MM.1S (cell line): ENCODE results near the gene PHF24.

Experiments used
- DNase-seq: peaks from one replicate; pipeline ENCODE4 v3.0.0-alpha.2; 2015
- H2AFZ ChIP-seq: fragments of 300-600 bp; sonication (generic); 2 replicates; pipeline ENCODE4 v1.6.0; 2016; ENCODE audit warnings: antibody characterized with exemption, low read length
- H3F3A ChIP-seq: fragments of 300-600 bp; sonication (generic); 2 replicates; pipeline ENCODE4 v1.6.1; 2016; ENCODE audit warnings: mild to moderate bottlenecking, antibody characterized with exemption, low read length, moderate library complexity, mixed read lengths; ENCODE audit not compliant: insufficient read depth
- H3K27ac ChIP-seq: fragments of 300-600 bp; sonication (generic); 2 replicates; pipeline ENCODE4 v1.5.1; 2016; ENCODE audit warnings: mild to moderate bottlenecking, low read length
- H3K27me3 ChIP-seq: fragments of 300-600 bp; sonication (generic); replicated peaks from 2 replicates; pipeline ENCODE4 v1.6.0; 2016; ENCODE audit warnings: low read length; ENCODE audit not compliant: insufficient read depth
- H3K36me3 ChIP-seq: fragments of 300-600 bp; sonication (generic); replicated peaks from 2 replicates; pipeline ENCODE4 v1.6.1; 2016; ENCODE audit warnings: mild to moderate bottlenecking, low read length, mixed read lengths; ENCODE audit not compliant: insufficient read depth
- H3K4me1 ChIP-seq: fragments of 300-600 bp; sonication (generic); 2 replicates; pipeline ENCODE4 v1.6.1; 2016; ENCODE audit warnings: low read length, mixed read lengths
- H3K4me2 ChIP-seq: fragments of 300-600 bp; sonication (generic); 2 replicates; pipeline ENCODE4 v1.6.0; 2016; ENCODE audit warnings: low read depth, low read length
- H3K4me3 ChIP-seq: fragments of 300-600 bp; sonication (generic); 2 replicates; pipeline ENCODE4 v1.5.1; 2016; ENCODE audit warnings: low read length, mixed read lengths
- H3K79me2 ChIP-seq: fragments of 300-600 bp; sonication (generic); 2 replicates; pipeline ENCODE4 v1.6.1; 2016; ENCODE audit warnings: mixed run types, low read length, mixed read lengths
- H3K9ac ChIP-seq: fragments of 300-600 bp; sonication (generic); 2 replicates; pipeline ENCODE4 v1.6.1; 2016; ENCODE audit warnings: low read length, mixed read lengths
- H3K9me2 ChIP-seq: fragments of 300-600 bp; sonication (generic); replicated peaks from 2 replicates; pipeline ENCODE4 v1.6.1; 2016; ENCODE audit warnings: mild to moderate bottlenecking, low read length, mixed read lengths; ENCODE audit not compliant: insufficient read depth
- H3K9me3 ChIP-seq: fragments of 300-600 bp; sonication (generic); replicated peaks from 2 replicates; pipeline ENCODE4 v1.6.1; 2016; ENCODE audit warnings: mild to moderate bottlenecking, low read length, mixed read lengths; ENCODE audit not compliant: insufficient read depth
- H4K20me1 ChIP-seq: fragments of 300-600 bp; sonication (generic); 2 replicates; pipeline ENCODE4 v1.6.1; 2016; ENCODE audit warnings: mild to moderate bottlenecking, low read length, moderate library complexity, mixed read lengths; ENCODE audit not compliant: insufficient read depth
- CTCF ChIP-seq: fragments of 300-600 bp; sonication (generic); IDR thresholded peaks from 2 replicates; pipeline ENCODE4 v1.5.1; 2016; ENCODE audit warnings: antibody characterized with exemption, low read length, mixed read lengths
- EZH2 ChIP-seq: fragments of 300-600 bp; sonication (generic); optimal IDR thresholded peaks from 2 replicates; pipeline ENCODE3; 2017; ENCODE audit warnings: low read depth, mild to moderate bottlenecking, antibody characterized with exemption, low read length, mixed read lengths
- EZH2phosphoT487 ChIP-seq: fragments of 300-600 bp; sonication (generic); IDR thresholded peaks from 2 replicates; pipeline ENCODE4 v1.6.1; 2018; ENCODE audit warnings: antibody characterized with exemption, low read length

Gene PHF24

GRCh38 chr9:34996181-34996904 is 38.3 kb downstream of the PHF24 start:
- no peaks in the 10 kb centered on the region for H3K36me3 ChIP-seq
- H3K9me2 ChIP-seq: no peaks in the 10 kb centered on the region
- no peak for TF ChIP-seq CTCF
- TF ChIP-seq EZH2: no peak
- TF ChIP-seq EZH2phosphoT487: no peak
- H3F3A ChIP-seq: 0 out of 2 replicates have a peak, but pooled peaks cover 5% of the 10 kb centered on the region
- no peak overlapping the region for H3K9ac ChIP-seq
- no peaks in the 10 kb centered on the region for H3K9me3 ChIP-seq
- no peaks in the 10 kb centered on the region for H3K79me2 ChIP-seq
- no peak overlapping the region for H3K4me2 ChIP-seq
- H3K4me3 ChIP-seq: no peak overlapping the region
- DNase-seq: no peak
- H3K27ac ChIP-seq: no peak overlapping the region
- H3K4me1 ChIP-seq: no peaks in the 10 kb centered on the region
- H4K20me1 ChIP-seq: no peaks in the 10 kb centered on the region
- H3K27me3 ChIP-seq: no peaks in the 10 kb centered on the region
- H2AFZ ChIP-seq: no peak overlapping the region

GRCh38 chr9:34996905-34997279 is 38.8 kb downstream of the PHF24 start:
- no peak overlapping the region for H3K9ac ChIP-seq
- 0 out of 2 replicates have a peak, but pooled peaks cover 5% of the 10 kb centered on the region for H3F3A ChIP-seq
- no peak overlapping the region for H3K4me3 ChIP-seq
- no peak overlapping the region for H3K4me2 ChIP-seq
- DNase-seq: no peak
- H4K20me1 ChIP-seq: no peaks in the 10 kb centered on the region
- no peaks in the 10 kb centered on the region for H3K4me1 ChIP-seq
- no peaks in the 10 kb centered on the region for H3K9me2 ChIP-seq
- no peaks in the 10 kb centered on the region for H3K27me3 ChIP-seq
- H3K9me3 ChIP-seq: no peaks in the 10 kb centered on the region
- H3K27ac ChIP-seq: no peak overlapping the region
- H2AFZ ChIP-seq: no peak overlapping the region
- TF ChIP-seq EZH2phosphoT487 (no peak), EZH2 (no peak), CTCF (no peak)
- H3K36me3 ChIP-seq: no peaks in the 10 kb centered on the region
- H3K79me2 ChIP-seq: no peaks in the 10 kb centered on the region

GRCh38 chr9:34997379-34997781 is 39.3 kb downstream of the PHF24 start:
- H4K20me1 ChIP-seq: no peaks in the 10 kb centered on the region
- no peaks in the 10 kb centered on the region for H3K9me3 ChIP-seq
- DNase-seq: no peak
- H3F3A ChIP-seq: 0 out of 2 replicates have a peak, but pooled peaks cover 5% of the 10 kb centered on the region
- no peak overlapping the region for H3K9ac ChIP-seq
- no peaks in the 10 kb centered on the region for H3K9me2 ChIP-seq
- H3K4me3 ChIP-seq: no peak overlapping the region
- H3K4me1 ChIP-seq: no peaks in the 10 kb centered on the region
- H3K4me2 ChIP-seq: no peak overlapping the region
- no peak for TF ChIP-seq EZH2phosphoT487
- no peak overlapping the region for H2AFZ ChIP-seq
- no peaks in the 10 kb centered on the region for H3K27me3 ChIP-seq
- no peak overlapping the region for H3K27ac ChIP-seq
- no peaks in the 10 kb centered on the region for H3K36me3 ChIP-seq
- no peaks in the 10 kb centered on the region for H3K79me2 ChIP-seq

- H3K9me2 ChIP-seq: no peaks in the 10 kb centered on the region
- H3K79me2 ChIP-seq: no peaks in the 10 kb centered on the region
- no peaks in the 10 kb centered on the region for H4K20me1 ChIP-seq
- no peak overlapping the region for H3K27ac ChIP-seq
- H3K4me3 ChIP-seq: no peak overlapping the region
- H3K9ac ChIP-seq: no peak overlapping the region
- H3K9me3 ChIP-seq: no peaks in the 10 kb centered on the region
- no peak for DNase-seq
- H3K4me1 ChIP-seq: no peaks in the 10 kb centered on the region
- 0 out of 2 replicates have a peak, but pooled peaks cover 5% of the 10 kb centered on the region for H3F3A ChIP-seq
- no peak overlapping the region for H2AFZ ChIP-seq
- H3K4me2 ChIP-seq: no peak overlapping the region
- H3K36me3 ChIP-seq: no peaks in the 10 kb centered on the region
- no peaks in the 10 kb centered on the region for H3K27me3 ChIP-seq
- TF ChIP-seq EZH2phosphoT487: no peak
- TF ChIP-seq CTCF: no peak
- no peak for TF ChIP-seq EZH2
These were observed 40.2 kb downstream of the PHF24 start for GRCh38 chr9:34998266-34998665.
